ENCODE measurements around the gene WDFY2. TPM values are rescaled to one million over a fixed set of nuclear protein-coding genes. Genes with fewer than 3 reads are reported as not detected.

WDFY2 gene
- polyA plus RNA-seq, 3 donors = 6.5 to 40.1 (median 9.1) TPM

DNA sequence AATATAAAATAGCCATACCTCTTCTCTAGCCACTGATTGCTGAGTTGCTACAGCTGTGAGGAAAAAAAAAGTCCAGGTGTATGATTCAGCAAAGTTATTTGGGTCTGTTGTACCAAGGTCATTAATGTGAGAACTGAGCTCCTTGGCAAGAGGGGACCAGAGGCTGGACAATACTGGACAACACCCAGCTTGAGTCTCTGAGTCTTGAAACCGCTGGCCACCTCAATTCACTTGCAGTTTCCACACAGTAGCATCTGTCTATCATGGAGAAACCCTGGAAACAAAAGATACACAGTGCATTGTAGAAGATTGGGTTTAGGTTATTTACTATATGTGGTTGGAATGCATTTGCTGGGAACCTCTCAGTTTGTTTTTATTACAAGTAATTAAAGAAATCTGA, 60.4 kb downstream of the WDFY2 start:
- Mint-ChIP-seq H3K27me3 (ENCODE audit: low read depth in 3 of 3) (no peaks in the 10 kb centered on the region), H3K4me3 (peak overlapping the region; percentile 39 to 85), H3K27ac (peak overlapping the region; percentile 97 to 100 (median 99)), H3K9me3 (no peaks in the 10 kb centered on the region), H3K4me1 (peaks cover 60% of the 10 kb centered on the region), H3K36me3 (peaks cover 8 to 14% of the 10 kb centered on the region in 2 donors)
- H4K20me1 ChIP-seq (ENCODE audit: insufficient read depth, low read length) = peaks cover 35% of the 10 kb centered on the region
- H2AFZ ChIP-seq (ENCODE audit: insufficient read depth, low read depth, low read length, poor library complexity, severe bottlenecking) = no peak overlapping the region
- intact Hi-C loops (cut with micrococcal nuclease) = loop anchor here (2.0 to 5.0 kb wide), 2 partner anchors 47 to 60 kb away; partner anchors contain the start of gene WDFY2 (in 2 of the 2)
- TF ChIP-seq, protein P1, sequence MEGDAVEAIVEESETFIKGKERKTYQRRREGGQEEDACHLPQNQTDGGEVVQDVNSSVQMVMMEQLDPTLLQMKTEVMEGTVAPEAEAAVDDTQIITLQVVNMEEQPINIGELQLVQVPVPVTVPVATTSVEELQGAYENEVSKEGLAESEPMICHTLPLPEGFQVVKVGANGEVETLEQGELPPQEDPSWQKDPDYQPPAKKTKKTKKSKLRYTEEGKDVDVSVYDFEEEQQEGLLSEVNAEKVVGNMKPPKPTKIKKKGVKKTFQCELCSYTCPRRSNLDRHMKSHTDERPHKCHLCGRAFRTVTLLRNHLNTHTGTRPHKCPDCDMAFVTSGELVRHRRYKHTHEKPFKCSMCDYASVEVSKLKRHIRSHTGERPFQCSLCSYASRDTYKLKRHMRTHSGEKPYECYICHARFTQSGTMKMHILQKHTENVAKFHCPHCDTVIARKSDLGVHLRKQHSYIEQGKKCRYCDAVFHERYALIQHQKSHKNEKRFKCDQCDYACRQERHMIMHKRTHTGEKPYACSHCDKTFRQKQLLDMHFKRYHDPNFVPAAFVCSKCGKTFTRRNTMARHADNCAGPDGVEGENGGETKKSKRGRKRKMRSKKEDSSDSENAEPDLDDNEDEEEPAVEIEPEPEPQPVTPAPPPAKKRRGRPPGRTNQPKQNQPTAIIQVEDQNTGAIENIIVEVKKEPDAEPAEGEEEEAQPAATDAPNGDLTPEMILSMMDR (IDR thresholded peaks at IDR 0.05) = no peak
- peak overlapping the region in 1 of 3 experiments; percentile 67 for H3K4me3 ChIP-seq (replicated peaks in 1 of 3; ENCODE audit: low read depth in 2 of 3, low read length in 3 of 3)
- H3K79me2 ChIP-seq (ENCODE audit: insufficient read depth, low read length) = peaks cover 99% of the 10 kb centered on the region
- H3K4me1 ChIP-seq (ENCODE audit: control insufficient read depth in 1 of 2, insufficient read depth in 2 of 2, low read length in 2 of 2) = peaks cover 41 to 47% of the 10 kb centered on the region in 2 donors
- no peaks in the 10 kb centered on the region for H3K27me3 ChIP-seq (ENCODE audit: control insufficient read depth in 2 of 2, insufficient read depth in 2 of 2, low read length in 2 of 2)
- H3K36me3 ChIP-seq (replicated peaks in 1 of 2; ENCODE audit: control insufficient read depth in 1 of 2, insufficient read depth in 2 of 2, low read length in 2 of 2) = no peaks in the 10 kb centered on the region
- WGBS (ENCODE audit: insufficient coverage) = no CpG with 5 or more reads among the region's 1 CpG
- H3K4me2 ChIP-seq (replicated peaks; ENCODE audit: extremely low read depth, low read length, poor library complexity, severe bottlenecking) = peak overlapping the region; percentile 71
- peak overlapping the region; percentile 69 for H3K9ac ChIP-seq (ENCODE audit: insufficient read depth, low read length, poor library complexity, severe bottlenecking)
- H3K9me3 ChIP-seq (replicated peaks in 1 of 2; ENCODE audit: control insufficient read depth in 1 of 2, insufficient read depth in 1 of 2, low read length in 2 of 2) = no peaks in the 10 kb centered on the region
- peak overlapping the region; percentile 58 to 98 for H3K27ac ChIP-seq (ENCODE audit: low read depth in 1 of 2, low read length in 2 of 2)
- DNase-seq = peak; percentile 39 to 58 (median 43)

DNA sequence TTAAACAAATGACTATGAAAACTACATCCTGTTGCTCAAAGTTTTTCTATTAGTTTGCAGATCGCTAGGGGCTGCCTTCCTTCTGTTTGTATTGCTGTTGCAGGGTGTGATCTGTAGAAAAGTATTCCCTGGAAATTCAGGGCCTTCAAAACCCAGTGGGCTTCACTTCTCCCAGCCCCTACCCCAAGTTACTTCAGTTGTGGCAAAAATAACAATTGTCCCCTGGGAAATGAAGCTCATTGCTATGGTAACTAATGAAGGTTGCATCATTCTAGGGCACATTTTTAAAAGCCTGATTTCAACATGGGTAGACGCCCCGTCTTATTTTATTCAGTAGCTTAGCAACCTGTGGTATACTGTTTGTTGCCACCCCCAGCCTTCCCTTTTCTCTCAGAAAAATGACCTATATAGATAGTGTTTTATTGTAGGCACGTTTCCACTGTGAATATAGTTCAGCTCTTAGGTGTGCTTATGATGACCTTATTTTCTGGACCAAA, 60.9 kb downstream of the WDFY2 start:
- Mint-ChIP-seq H3K36me3 (peaks cover 8 to 14% of the 10 kb centered on the region in 2 donors), H3K9me3 (no peaks in the 10 kb centered on the region), H3K4me1 (peaks cover 62% of the 10 kb centered on the region), H3K27ac (peak overlapping the region; percentile 97 to 100 (median 99)), H3K27me3 (ENCODE audit: low read depth in 3 of 3) (no peaks in the 10 kb centered on the region), H3K4me3 (peak overlapping the region; percentile 64 to 85)
- H3K36me3 ChIP-seq (replicated peaks in 1 of 2; ENCODE audit: control insufficient read depth in 1 of 2, insufficient read depth in 2 of 2, low read length in 2 of 2) = no peaks in the 10 kb centered on the region
- peak overlapping the region; percentile 58 to 98 for H3K27ac ChIP-seq (ENCODE audit: low read depth in 1 of 2, low read length in 2 of 2)
- WGBS (ENCODE audit: insufficient coverage) = no CpG with 5 or more reads among the region's 4 CpGs
- TF ChIP-seq, protein P1 (IDR thresholded peaks at IDR 0.05) = no peak
- H3K4me2 ChIP-seq (replicated peaks; ENCODE audit: extremely low read depth, low read length, poor library complexity, severe bottlenecking) = peak overlapping the region; percentile 71
- peaks cover 41 to 47% of the 10 kb centered on the region in 2 donors for H3K4me1 ChIP-seq (ENCODE audit: control insufficient read depth in 1 of 2, insufficient read depth in 2 of 2, low read length in 2 of 2)
- no peaks in the 10 kb centered on the region for H3K9me3 ChIP-seq (replicated peaks in 1 of 2; ENCODE audit: control insufficient read depth in 1 of 2, insufficient read depth in 1 of 2, low read length in 2 of 2)
- peak overlapping the region in 2 of 3 experiments; percentile 47 to 67 for H3K4me3 ChIP-seq (replicated peaks in 1 of 3; ENCODE audit: low read depth in 2 of 3, low read length in 3 of 3)
- H4K20me1 ChIP-seq (ENCODE audit: insufficient read depth, low read length) = peaks cover 31% of the 10 kb centered on the region
- DNase-seq = peak; percentile 87 to 97 (median 88)
- H3K9ac ChIP-seq (ENCODE audit: insufficient read depth, low read length, poor library complexity, severe bottlenecking) = peak overlapping the region; percentile 69
- intact Hi-C loops (cut with micrococcal nuclease) = loop anchor here (2.0 kb wide), 1 partner anchor 60 kb away; the partner anchor contains the start of gene WDFY2 (in 2 of the 2)
- H3K79me2 ChIP-seq (ENCODE audit: insufficient read depth, low read length) = peaks cover 95% of the 10 kb centered on the region
- H3K27me3 ChIP-seq (ENCODE audit: control insufficient read depth in 2 of 2, insufficient read depth in 2 of 2, low read length in 2 of 2) = no peaks in the 10 kb centered on the region
- H2AFZ ChIP-seq (ENCODE audit: insufficient read depth, low read depth, low read length, poor library complexity, severe bottlenecking) = no peak overlapping the region
